SHP77 (cell line): ENCODE data around the gene TMEM248.
"Not testable (repeated sequence)": the region's sequence is repeated elsewhere in the genome, so short reads cannot be mapped to it uniquely, and the experiment has no call there.

ENCODE experiments used
- DNase-seq, 2 experiments: peaks; one replicate each; lab custom pipeline; 2025; lab: John Stamatoyannopoulos, UW

The TMEM248 gene

GRCh38 chr7:66920769-66921395, at the start of gene TMEM248:
Gene TMEM248 (plus strand): TSS chr7:66921225. CDS start chr7:66941866, 20,641 bp downstream.
- peak; percentile 87 to 88 for DNase-seq

DNA sequence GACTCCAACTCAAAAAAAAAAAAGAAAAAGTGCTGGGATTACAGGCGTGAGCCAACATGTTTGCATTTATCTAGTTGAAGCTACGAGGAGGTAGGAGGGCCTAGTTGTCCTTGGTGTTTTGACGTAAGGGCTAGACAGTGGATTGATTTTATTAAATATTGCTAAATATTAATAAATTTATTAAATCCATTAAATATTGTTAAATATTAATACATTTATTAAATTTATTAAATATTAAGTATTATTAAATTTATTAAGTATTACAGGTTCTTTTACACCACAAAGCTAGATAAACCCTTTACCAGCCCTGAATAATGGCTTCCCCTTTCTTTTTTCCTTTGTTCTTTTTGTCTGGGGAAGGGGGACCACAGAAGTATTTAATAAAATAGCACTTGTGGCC, 47.5 kb upstream of the TMEM248 start:
- no peak for DNase-seq

DNA sequence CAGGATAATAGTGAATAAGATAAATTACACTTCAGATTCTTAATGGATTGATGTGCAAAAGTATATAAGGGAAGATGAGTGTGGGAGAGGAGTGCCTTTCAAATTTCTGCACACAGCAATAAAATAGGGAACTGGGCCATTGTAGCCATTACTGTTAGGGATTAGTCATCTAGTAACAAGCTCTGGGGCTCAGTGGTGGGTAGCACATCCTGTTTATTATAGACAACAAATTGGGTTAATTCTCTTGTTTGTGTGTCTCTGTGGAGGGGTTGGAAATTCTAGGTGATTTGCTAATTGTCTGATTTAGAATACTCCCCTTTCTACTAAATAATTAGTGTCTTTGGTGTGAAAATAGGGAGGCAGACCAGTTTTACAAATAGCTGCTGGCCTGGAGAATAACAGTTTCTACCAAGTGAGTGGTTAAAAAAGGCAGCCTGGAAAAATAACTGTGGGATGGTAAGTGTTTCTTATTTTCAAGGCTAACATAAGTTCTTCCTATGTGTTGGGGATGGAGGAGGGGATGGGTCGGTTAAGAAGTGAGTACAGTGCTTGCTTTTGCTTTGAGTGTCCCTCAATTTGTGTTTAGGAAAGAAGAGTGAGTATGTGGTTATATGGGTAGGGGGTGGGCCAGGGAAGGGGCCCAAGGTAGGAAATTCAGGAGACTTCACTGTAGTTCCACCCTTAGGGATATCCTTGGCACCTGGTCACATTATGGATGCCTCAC, 43.3 kb upstream of the TMEM248 start:
- no peak for DNase-seq

- not testable (repeated sequence) for DNase-seq
These were observed 42.7 kb upstream of the TMEM248 start for GRCh38 chr7:66878301-66878685.

GRCh38 chr7:66880053-66880452, 41.0 kb upstream of the TMEM248 start:
- peak; percentile 35 to 52 for DNase-seq

GRCh38 chr7:66880577-66880976, 40.4 kb upstream of the TMEM248 start:
- not testable (repeated sequence) for DNase-seq

- DNase-seq: no peak
These were observed 37.3 kb upstream of the TMEM248 start for GRCh38 chr7:66883716-66884115.

- DNase-seq: not testable (repeated sequence)
These were observed 36.5 kb upstream of the TMEM248 start for GRCh38 chr7:66884556-66884955.

- no peak for DNase-seq
These were observed 34.9 kb upstream of the TMEM248 start for GRCh38 chr7:66886152-66886551.

- DNase-seq: not testable (repeated sequence)
These were observed 32.8 kb upstream of the TMEM248 start for GRCh38 chr7:66888223-66888622.

DNA sequence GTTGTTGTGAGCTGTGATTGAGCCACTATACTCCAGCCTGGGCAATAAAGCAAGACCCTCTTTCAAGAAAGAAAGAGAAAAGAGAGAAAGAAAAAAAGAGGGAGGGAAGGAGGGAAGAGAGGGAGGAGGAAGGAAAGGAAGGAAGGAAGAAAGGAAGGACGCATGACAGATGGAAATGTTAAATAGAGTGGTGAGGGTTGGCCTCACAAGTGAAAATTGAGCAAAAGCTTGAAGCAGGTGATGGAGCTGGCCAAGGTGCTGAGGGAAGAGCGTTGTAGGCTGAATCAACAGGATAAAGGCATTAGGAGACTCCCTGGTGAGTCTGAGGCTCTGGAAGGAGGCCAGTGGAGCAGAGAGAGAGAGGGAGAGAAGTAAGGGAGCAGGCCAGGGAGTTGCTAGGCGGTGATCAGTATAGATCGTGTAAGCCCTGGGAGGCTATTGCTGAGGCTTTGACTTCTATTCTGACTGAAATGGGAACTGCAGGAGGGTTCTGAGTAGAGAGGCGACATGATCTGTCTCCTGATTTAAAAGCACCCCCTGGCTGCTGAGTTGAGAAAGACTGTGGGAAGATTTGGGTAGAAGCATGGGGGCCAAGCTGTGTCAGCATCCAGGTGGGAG, 26.5 kb upstream of the TMEM248 start:
- no peak for DNase-seq

DNA sequence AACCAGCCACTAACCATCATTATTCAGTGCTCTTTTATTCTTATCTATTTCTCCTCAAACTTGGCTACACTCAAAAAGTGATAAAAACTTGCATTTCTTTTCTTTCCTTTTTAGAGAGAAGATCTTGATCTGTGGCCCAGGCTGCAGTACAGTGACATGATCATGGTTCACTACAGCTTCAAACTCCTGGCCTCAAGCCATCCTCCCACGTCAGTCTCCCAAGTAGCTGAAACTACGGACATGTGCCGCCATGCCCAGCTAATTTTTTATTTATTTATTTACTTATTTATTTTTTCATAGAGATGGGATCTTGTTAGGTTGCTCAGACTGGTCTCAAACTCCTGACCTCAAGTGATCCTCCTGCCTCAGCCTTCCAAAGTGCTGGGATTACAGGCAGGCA, 24.6 kb upstream of the TMEM248 start:
- no peak for DNase-seq

DNA sequence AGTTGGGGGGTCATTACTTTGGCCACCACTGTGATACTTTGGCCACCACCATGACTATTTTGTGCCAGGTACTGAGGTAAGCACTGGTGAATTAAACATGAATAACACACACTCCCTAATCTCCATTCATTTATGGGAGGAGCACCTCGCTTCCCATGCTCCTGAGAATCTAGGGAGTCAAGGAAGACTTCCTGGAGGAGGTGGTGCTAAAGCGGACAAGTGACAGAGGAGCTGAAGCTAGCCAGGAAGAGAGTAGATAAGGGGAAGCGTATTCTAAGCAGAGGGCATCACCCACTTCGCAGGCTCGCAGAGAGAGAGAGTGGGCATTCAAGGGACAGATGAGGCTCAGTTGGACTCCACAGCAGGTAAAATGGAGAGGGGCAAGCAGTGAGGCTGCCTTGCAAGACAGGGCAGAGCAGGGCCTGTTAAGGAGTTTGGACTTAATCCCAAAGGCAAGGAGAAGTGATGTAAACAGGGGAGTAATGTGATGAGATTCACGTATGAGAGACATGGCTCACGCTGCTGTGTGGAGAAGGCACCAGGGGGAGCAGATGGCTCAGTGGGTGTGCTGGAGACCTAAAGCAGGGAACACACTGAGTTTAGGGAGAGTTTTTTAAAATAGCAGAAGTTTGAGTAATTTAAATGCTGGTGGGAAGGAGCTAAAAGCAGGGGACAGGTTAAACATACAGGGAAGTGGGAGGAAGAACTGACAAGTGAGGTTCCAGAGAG, 21.3 kb upstream of the TMEM248 start:
- no peak for DNase-seq

DNA sequence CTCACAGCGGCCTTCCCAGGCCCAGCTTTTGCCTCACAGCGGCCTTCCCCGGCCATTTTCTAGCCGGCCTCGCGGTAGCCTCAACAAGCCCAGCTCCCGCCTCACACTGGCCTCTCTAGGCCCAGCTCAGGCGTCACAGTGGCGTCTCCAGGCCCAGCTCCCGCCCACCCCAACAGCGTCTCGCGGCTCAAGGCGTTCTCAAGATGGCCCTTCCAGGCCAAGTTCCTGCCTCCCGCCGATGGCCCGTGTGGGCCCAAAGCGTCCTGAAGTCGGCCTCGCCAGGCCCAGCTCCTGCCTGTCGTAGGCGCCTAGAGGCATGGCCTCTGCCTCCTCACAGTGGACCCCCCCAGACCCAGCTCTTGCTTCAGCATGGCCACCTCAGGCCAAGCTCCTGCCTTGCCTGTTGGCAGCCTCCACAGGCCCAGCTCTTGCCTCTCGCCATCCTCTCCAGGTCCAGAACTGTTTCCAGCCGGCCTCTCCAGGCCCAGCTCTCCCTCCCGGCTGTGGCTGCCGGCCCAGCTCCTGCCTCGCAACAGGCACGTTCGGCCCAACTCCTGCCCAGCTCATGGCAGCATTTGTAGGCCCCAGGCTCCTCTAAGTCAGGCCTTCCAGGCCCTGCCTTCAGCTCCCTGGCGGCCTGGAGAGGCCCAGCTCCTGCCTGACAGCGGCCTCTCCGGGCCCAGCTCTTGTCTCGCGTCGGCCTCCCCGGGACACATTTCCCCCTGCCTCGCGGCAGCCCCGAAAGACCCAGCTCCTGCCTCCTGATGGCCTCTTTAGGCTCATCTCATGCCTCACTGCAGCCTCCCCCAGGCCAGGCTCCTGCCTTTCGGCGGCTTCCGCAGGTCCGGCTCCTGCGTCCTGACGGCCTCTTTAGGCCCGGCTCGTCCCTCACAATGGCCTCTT, 18.8 kb upstream of the TMEM248 start:
- DNase-seq: no peak

DNA sequence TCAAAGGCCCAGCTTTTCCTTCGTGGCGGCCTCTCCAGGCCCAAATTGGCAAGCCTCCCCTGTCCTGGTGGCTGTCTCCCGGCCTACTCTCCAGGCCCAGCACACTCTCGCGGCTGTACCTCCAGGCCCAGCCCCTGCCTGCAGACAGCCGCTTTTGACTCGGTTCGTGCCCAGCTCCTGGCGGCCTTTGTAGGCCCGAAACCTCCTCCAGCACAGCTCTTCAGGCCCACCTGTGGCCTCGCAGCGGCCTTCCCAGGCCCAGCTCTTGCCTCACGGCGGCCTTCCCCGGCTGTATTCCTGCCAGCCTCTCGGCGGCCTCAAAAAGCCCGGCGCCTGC, 18.2 kb upstream of the TMEM248 start:
- DNase-seq: no peak

GRCh38 chr7:66903360-66904062, 17.5 kb upstream of the TMEM248 start:
- no peak for DNase-seq

GRCh38 chr7:66904063-66904593, 16.9 kb upstream of the TMEM248 start:
- DNase-seq: no peak

- DNase-seq: no peak
These were observed 15.7 kb upstream of the TMEM248 start for GRCh38 chr7:66905278-66905677.

DNA sequence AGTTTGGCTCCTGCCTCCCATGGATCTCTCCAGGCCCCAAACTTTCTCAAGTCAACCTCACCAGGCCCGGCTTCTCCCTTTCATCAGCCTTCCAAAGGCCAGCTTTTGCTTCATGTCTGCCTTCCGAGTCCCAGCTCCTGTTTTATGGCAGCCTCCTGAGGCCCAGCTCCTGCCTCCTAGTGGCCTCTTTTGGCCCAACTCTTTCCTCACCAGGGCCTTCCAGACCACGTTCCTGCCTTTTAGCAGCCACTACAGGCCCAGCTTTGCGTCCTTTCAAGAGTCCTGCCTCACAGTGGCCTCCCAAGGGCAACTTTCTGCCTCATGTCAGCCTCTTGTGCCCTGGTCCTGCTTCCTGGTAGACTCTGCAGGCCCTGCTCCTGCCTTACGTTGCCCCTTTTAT, 15.3 kb upstream of the TMEM248 start:
- DNase-seq: no peak

DNA sequence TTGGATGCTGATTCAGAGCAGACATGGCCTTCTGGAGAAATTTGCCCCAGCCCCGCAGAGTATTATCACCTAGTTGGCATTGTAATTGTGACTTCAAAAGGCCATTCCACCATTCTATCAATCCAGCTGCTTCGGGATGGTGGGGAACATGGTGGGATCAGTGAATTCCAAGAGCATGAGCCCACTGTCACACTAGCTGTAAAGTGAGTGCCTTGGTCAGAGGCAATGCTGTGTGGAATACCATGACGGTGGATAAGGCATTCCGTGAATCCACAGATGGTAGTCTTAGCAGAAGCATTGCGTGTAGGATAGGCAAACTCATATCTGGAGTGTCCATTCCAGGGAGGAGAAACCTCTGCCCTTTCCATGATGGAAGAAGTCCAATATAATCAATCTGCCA, 13.3 kb upstream of the TMEM248 start:
- no peak for DNase-seq

DNA sequence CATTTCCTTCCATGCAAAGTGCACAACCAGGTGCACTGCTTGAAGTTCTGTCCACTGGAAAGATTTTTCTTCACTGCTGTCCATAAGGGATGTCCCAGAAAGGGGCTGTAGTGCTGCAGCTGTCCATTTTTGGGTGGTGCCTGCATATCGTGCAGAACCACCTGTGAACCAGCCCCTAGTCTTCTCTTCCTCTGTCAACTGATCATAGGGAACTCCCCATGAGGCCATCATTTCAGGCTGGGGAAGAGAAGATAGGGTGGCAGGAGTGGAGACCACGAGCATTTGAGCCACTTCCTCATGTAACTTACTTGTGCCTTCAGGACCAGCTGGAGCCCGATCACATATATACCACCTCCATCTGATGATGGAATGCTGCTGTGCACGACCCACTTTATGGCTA, 12.4 kb upstream of the TMEM248 start:
- not testable (repeated sequence) for DNase-seq
